Esophagus (tissue), 2 donors: Measurements from ENCODE around the gene NIN. TPM values are rescaled to one million over a fixed set of nuclear protein-coding genes. Genes with fewer than 3 reads are reported as not detected.

ENCODE experiments used
- H3K27ac ChIP-seq, 2 donors: one replicate each; pipeline ENCODE4 v1.5.1; 2013; ENCODE audit warnings: low read depth in 2 of 2, mild to moderate bottlenecking in 2 of 2, inconsistent platforms in 1 of 2, low read length in 1 of 2, moderate library complexity in 1 of 2
- H3K27me3 ChIP-seq, 2 donors: one replicate each; pipeline ENCODE4 v1.6.1; 2013; ENCODE audit warnings: low read length in 2 of 2, control low read depth in 1 of 2, mild to moderate bottlenecking in 1 of 2; ENCODE audit not compliant: insufficient read depth in 2 of 2, control insufficient read depth in 1 of 2
- H3K36me3 ChIP-seq, 2 donors: one replicate each; pipeline ENCODE4 v1.6.1; 2013; ENCODE audit warnings: low read length in 1 of 2; ENCODE audit not compliant: control insufficient read depth in 2 of 2, insufficient read depth in 2 of 2
- H3K4me1 ChIP-seq, 2 donors: one replicate each; pipeline ENCODE4 v1.6.1; 2013; ENCODE audit warnings: low read length in 1 of 2; ENCODE audit not compliant: control insufficient read depth in 2 of 2, insufficient read depth in 2 of 2
- H3K4me3 ChIP-seq, 2 donors: one replicate each; pipeline ENCODE4 v1.5.1; 2013; ENCODE audit warnings: low read length in 2 of 2, mild to moderate bottlenecking in 2 of 2, low read depth in 1 of 2, moderate library complexity in 1 of 2
- H3K9me3 ChIP-seq, 2 donors: one replicate each; pipeline ENCODE4 v1.6.1; 2013; ENCODE audit warnings: mild to moderate bottlenecking in 2 of 2, low read depth in 1 of 2, low read length in 1 of 2, moderate library complexity in 1 of 2; ENCODE audit not compliant: control insufficient read depth in 2 of 2, insufficient read depth in 1 of 2
- WGBS, 2 donors: extraction: QIAGEN DNeasy Blood & Tissue Kit; methylation state at CpG; one replicate each; pipeline ENCODE4 v1.1.7; 2013; 5-methylcytosine and 5-hydroxymethylcytosine counted together
- polyA plus RNA-seq, 2 donors: library from polyadenylated mRNA; stranded (reverse); fragments of 200-250 nt; gene quantifications; one replicate each; pipeline ENCODE4 v1.2.3, GENCODE V29; 2013
- donor health status: healthy with polysubstance abuse.
- donor health status: Bipolar disorder and iron deficiency.

NIN gene
- polyA plus RNA-seq, 2 donors: 6.2 to 6.8 TPM

DNA sequence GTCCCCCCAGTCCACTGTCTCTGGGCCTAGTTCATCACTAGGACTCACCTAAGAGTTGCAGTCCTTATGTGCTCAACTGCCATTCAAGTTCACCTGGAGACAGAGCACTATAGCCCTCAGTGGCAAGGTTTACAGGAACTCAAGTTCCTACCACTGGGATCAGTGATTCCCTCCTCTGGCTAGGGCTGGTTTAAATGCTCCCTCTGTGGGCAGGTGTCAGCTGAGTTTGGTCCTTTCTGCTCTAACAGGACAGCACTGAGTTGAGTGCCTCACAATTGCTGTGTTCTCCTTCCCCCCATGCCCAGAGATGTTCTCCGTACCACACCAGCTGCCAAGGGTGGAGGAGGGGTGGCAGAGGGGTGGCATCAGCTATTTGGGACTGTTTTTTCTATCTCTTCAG is 142.1 kb downstream of the NIN start:
- no peak overlapping the region for H3K27ac ChIP-seq
- WGBS, 2 donors: 96 to 100% methylated on average over 1 of the region's 1 CpG
- H3K9me3 ChIP-seq: no peaks in the 10 kb centered on the region
- H3K36me3 ChIP-seq: no peaks in the 10 kb centered on the region
- H3K4me1 ChIP-seq: no peaks in the 10 kb centered on the region
- H3K4me3 ChIP-seq: no peak overlapping the region
- no peaks in the 10 kb centered on the region for H3K27me3 ChIP-seq

- H3K4me1 ChIP-seq: no peaks in the 10 kb centered on the region
- H3K4me3 ChIP-seq: no peak overlapping the region
- no peak overlapping the region for H3K27ac ChIP-seq
- H3K27me3 ChIP-seq: no peaks in the 10 kb centered on the region
- H3K9me3 ChIP-seq: no peaks in the 10 kb centered on the region
- H3K36me3 ChIP-seq: no peaks in the 10 kb centered on the region
Observed at GRCh38 chr14:50679674-50680073, 151.3 kb downstream of the NIN start.

DNA sequence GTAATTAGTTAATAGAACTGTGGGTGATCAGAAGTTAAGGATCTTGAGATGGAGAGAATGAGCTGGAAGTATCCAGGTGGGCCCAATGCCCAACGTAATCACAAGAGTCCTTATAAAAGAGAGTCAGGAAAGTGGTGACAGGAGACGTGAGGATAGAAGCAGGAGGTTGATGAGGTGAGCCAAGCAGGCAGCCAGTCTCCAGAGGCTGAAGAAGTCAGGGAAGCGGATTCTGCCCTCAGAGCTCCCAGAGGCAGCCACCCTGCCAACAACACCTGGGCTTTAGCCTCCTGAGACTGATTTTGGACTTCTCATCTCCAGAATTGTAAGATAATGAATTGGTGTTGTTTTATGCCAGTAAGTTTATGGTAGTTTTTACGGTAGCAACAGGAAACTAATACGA is 152.8 kb downstream of the NIN start:
- Histone ChIP-seq H3K27ac (no peak overlapping the region), H3K27me3 (peaks cover 0 to 2% of the 10 kb centered on the region in 2 donors), H3K4me1 (no peaks in the 10 kb centered on the region), H3K9me3 (no peaks in the 10 kb centered on the region), H3K4me3 (no peak overlapping the region), H3K36me3 (no peaks in the 10 kb centered on the region)
- 78 to 80% methylated on average over 5 of the region's 5 CpGs for WGBS, 2 donors

GRCh38 chr14:50677527-50678063 is 153.4 kb downstream of the NIN start:
- WGBS, 2 donors: 21 to 36% methylated on average over 5 of the region's 5 CpGs
- Histone ChIP-seq H3K4me1 (no peaks in the 10 kb centered on the region), H3K9me3 (no peaks in the 10 kb centered on the region), H3K4me3 (peak overlapping the region in 1 of 2 donors; percentile 7), H3K36me3 (no peaks in the 10 kb centered on the region), H3K27me3 (peaks cover 0 to 2% of the 10 kb centered on the region in 2 donors), H3K27ac (no peak overlapping the region)

- WGBS, 2 donors: 73 to 75% methylated on average over 7 of the region's 7 CpGs
- H3K27ac ChIP-seq: no peak overlapping the region
- H3K36me3 ChIP-seq: no peaks in the 10 kb centered on the region
- peak overlapping the region in 1 of 2 donors; percentile 7 for H3K4me3 ChIP-seq
- H3K9me3 ChIP-seq: no peaks in the 10 kb centered on the region
- no peaks in the 10 kb centered on the region for H3K4me1 ChIP-seq
- H3K27me3 ChIP-seq: peaks cover 0 to 2% of the 10 kb centered on the region in 2 donors
Observed at GRCh38 chr14:50676814-50677516, 154.0 kb downstream of the NIN start.

DNA sequence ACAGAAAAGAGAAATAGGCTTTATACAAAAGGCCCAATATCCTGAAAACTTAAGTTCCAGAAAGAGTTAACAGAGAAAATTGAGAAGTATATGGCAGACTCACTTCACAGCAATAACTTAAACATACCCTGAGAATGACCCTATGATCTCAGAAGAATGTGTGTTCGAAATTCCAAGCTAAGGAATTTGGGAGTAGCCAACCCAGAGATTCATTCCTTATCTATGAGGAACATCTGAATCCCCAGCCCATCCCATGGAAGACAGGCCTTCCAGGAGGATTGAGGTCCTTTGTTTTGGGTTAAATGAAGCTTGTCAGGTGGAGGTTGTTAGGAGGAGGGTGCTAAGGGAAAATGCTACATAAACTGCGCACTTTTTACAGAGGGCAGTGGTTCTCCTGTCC is 155.4 kb downstream of the NIN start:
- H3K27ac ChIP-seq: no peak overlapping the region
- WGBS, 2 donors: 81 to 83% methylated on average over 2 of the region's 2 CpGs
- H3K27me3 ChIP-seq: peaks cover 0 to 2% of the 10 kb centered on the region in 2 donors

GRCh38 chr14:50670866-50671256 is 160.1 kb downstream of the NIN start:
- WGBS, 2 donors: 92 to 94% methylated on average over 6 of the region's 6 CpGs
- Histone ChIP-seq H3K27ac (no peak overlapping the region), H3K4me1 (no peaks in the 10 kb centered on the region), H3K36me3 (no peaks in the 10 kb centered on the region), H3K27me3 (peaks cover 0 to 2% of the 10 kb centered on the region in 2 donors), H3K4me3 (no peak overlapping the region), H3K9me3 (no peaks in the 10 kb centered on the region)

More for the DNA sequence above, 155.4 kb downstream of the NIN start:
- no peak overlapping the region for H3K4me3 ChIP-seq
- no peaks in the 10 kb centered on the region for H3K9me3 ChIP-seq
- H3K36me3 ChIP-seq: no peaks in the 10 kb centered on the region
- H3K4me1 ChIP-seq: no peaks in the 10 kb centered on the region

- H3K4me1 ChIP-seq: no peaks in the 10 kb centered on the region
- WGBS, 2 donors: 89 to 90% methylated on average over 10 of the region's 10 CpGs
- peaks cover 0 to 2% of the 10 kb centered on the region in 2 donors for H3K27me3 ChIP-seq
- H3K4me3 ChIP-seq: no peak overlapping the region
- H3K27ac ChIP-seq: no peak overlapping the region
- H3K9me3 ChIP-seq: no peaks in the 10 kb centered on the region
- no peaks in the 10 kb centered on the region for H3K36me3 ChIP-seq
Observed at GRCh38 chr14:50670196-50670865, 160.6 kb downstream of the NIN start.
